ENCODE results near the gene MTHFD1. TPM values are rescaled to one million over a fixed set of nuclear protein-coding genes. Genes with fewer than 3 reads are reported as not detected.

Gene MTHFD1
- polyA plus RNA-seq, 1 experiment = 30.7 TPM

GRCh38 chr14:64444984-64445845 is 57.1 kb downstream of the MTHFD1 start:
- Histone ChIP-seq H3K27me3 (ENCODE audit: control insufficient read depth, insufficient read depth, low read length) (no peaks in the 10 kb centered on the region), H3K4me3 (ENCODE audit: low read depth, low read length) (no peak overlapping the region), H3K9me3 (ENCODE audit: control insufficient read depth, insufficient read depth, low read length) (no peaks in the 10 kb centered on the region), H3K27ac (ENCODE audit: low read depth, low read length) (peak overlapping the region; percentile 80)
- TF ChIP-seq, protein P1, sequence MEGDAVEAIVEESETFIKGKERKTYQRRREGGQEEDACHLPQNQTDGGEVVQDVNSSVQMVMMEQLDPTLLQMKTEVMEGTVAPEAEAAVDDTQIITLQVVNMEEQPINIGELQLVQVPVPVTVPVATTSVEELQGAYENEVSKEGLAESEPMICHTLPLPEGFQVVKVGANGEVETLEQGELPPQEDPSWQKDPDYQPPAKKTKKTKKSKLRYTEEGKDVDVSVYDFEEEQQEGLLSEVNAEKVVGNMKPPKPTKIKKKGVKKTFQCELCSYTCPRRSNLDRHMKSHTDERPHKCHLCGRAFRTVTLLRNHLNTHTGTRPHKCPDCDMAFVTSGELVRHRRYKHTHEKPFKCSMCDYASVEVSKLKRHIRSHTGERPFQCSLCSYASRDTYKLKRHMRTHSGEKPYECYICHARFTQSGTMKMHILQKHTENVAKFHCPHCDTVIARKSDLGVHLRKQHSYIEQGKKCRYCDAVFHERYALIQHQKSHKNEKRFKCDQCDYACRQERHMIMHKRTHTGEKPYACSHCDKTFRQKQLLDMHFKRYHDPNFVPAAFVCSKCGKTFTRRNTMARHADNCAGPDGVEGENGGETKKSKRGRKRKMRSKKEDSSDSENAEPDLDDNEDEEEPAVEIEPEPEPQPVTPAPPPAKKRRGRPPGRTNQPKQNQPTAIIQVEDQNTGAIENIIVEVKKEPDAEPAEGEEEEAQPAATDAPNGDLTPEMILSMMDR (IDR thresholded peaks at IDR 0.05; ENCODE audit: low read depth, low read length) = no peak
- POLR2A ChIA-PET = no interaction called here
- DNase-seq (ENCODE audit: low read depth, low spot score) = peak; percentile 42
- CTCF ChIA-PET = interaction anchor here (0.6 to 2.6 kb wide), 3 partner anchors 15 to 990 kb away, joined by 3 to 17 read pairs (median 4); no protein-coding TSS in a partner anchor

DNA sequence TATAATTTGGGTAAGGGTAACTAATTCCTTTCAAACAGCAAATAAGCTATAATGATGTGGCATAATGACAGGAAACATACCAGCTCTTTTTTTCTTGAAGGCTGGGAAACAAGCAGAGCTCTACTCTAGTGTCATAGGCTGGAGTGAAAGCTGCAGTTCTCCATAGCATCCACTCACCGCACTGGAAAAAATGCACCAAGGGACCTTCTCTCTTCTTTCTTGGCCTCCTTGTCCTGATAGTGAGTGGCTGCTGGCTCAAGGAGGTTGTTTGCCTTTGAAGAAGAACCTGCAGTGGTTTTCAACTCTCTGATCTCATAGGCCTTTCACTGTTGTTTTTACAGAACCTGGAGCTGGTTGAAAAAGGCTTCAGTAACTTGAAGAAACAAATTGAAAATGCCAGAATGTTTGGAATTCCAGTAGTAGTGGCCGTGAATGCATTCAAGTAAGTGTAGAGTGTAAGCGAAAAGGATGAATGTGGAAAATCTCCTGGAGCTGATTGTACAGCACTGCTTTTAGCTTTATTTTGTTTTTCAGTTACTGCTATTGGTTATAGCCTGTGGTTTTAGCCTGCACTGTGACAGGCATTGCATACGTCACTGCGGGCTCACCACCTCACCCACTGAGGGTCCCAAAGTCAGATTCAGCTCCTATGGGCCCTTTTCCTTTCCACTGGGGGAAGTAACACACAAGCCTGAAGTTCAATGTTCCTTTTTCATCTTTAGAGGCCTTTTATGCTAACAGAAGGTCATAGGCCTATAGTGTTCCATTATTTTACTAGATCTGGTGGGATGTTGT is 59.9 kb downstream of the MTHFD1 start:
- CTCF ChIA-PET = interaction anchor here (0.7 to 1.9 kb wide), 3 partner anchors 18 to 650 kb away, joined by 3 to 6 read pairs (median 4); no protein-coding TSS in a partner anchor
- POLR2A ChIA-PET = interaction anchor here (0.6 kb wide), 1 partner anchor 183 kb away, joined by 3 read pairs; no protein-coding TSS in a partner anchor

GRCh38 chr14:64450255-64450654 is 62.1 kb downstream of the MTHFD1 start:
- H3K4me3 ChIP-seq (ENCODE audit: low read depth, low read length) = no peak overlapping the region
- no peak overlapping the region for H3K27ac ChIP-seq (ENCODE audit: low read depth, low read length)
- no peaks in the 10 kb centered on the region for H3K27me3 ChIP-seq (ENCODE audit: control insufficient read depth, insufficient read depth, low read length)
- TF ChIP-seq, protein P1 (IDR thresholded peaks at IDR 0.05; ENCODE audit: low read depth, low read length) = no peak
- POLR2A ChIA-PET = no interaction called here
- no peaks in the 10 kb centered on the region for H3K9me3 ChIP-seq (ENCODE audit: control insufficient read depth, insufficient read depth, low read length)
- CTCF ChIA-PET = no interaction called here
- no peak for DNase-seq (ENCODE audit: low read depth, low spot score)

More for the DNA sequence above, 59.9 kb downstream of the MTHFD1 start:
- no peak for DNase-seq (ENCODE audit: low read depth, low spot score)
- TF ChIP-seq, protein P1 (IDR thresholded peaks at IDR 0.05; ENCODE audit: low read depth, low read length) = no peak
- Histone ChIP-seq H3K27me3 (ENCODE audit: control insufficient read depth, insufficient read depth, low read length) (no peaks in the 10 kb centered on the region), H3K27ac (ENCODE audit: low read depth, low read length) (no peak overlapping the region), H3K4me3 (ENCODE audit: low read depth, low read length) (no peak overlapping the region), H3K9me3 (ENCODE audit: control insufficient read depth, insufficient read depth, low read length) (no peaks in the 10 kb centered on the region)

DNA sequence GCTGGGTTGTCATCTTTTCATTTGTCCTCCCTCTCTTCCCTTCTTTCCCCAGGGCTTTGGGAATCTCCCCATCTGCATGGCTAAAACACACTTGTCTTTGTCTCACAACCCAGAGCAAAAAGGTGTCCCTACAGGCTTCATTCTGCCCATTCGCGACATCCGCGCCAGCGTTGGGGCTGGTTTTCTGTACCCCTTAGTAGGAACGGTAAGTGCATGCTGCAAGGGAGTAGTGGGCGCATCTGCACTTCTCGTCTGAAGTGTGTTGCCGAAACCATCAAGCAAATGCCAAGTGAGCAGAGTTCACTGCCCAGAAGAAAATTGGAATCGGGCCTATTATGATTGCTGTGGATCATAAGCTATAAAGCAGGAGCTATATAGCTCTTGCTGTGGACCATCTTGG is 66.5 kb downstream of the MTHFD1 start:
- ChIA-PET POLR2A (no interaction called here), CTCF (interaction anchor here (0.6 kb wide), 1 partner anchor 112 kb away, joined by 3 read pairs; no protein-coding TSS in a partner anchor)
- TF ChIP-seq, protein P1 (IDR thresholded peaks at IDR 0.05; ENCODE audit: low read depth, low read length) = no peak
- H3K9me3 ChIP-seq (ENCODE audit: control insufficient read depth, insufficient read depth, low read length) = no peaks in the 10 kb centered on the region
- H3K27me3 ChIP-seq (ENCODE audit: control insufficient read depth, insufficient read depth, low read length) = no peaks in the 10 kb centered on the region
- no peak for DNase-seq (ENCODE audit: low read depth, low spot score)
- H3K27ac ChIP-seq (ENCODE audit: low read depth, low read length) = no peak overlapping the region
- H3K4me3 ChIP-seq (ENCODE audit: low read depth, low read length) = no peak overlapping the region

Data from AG04450 (cell line).